HepG2 (cell line): ENCODE data around the gene DHFR. TPM values are rescaled to one million over a fixed set of nuclear protein-coding genes. Genes with fewer than 3 reads are reported as not detected.

Experiments
- DRAP1 ChIP-seq: IDR thresholded peaks from 2 replicates; pipeline ENCODE4 v1.6.1; 2016; ENCODE audit warnings: missing genetic modification reagents, missing compliant biosample characterization
- GABPA ChIP-seq, 2 experiments: IDR thresholded peaks; 2 replicates each; pipeline ENCODE4 v1.6.1; 2011 to 2016; ENCODE audit warnings: low read depth in 2 of 2, low read length in 1 of 2, missing biosample characterization in 1 of 2, missing genetic modification characterization in 1 of 2
- HNF1A ChIP-seq, 2 experiments: sonication (generic) in 1 of 2; formaldehyde crosslinking in 1 of 2; IDR thresholded peaks; 2 replicates each; pipeline versions ENCODE4 v1.4.0 to v1.6.1; 2016 to 2020; ENCODE audit warnings: borderline replicate concordance in 1 of 2, low read depth in 1 of 2, mild to moderate bottlenecking in 1 of 2, missing genetic modification reagents in 1 of 2
- PHF8 ChIP-seq: sonication (generic); formaldehyde crosslinking; IDR thresholded peaks from 2 replicates; pipeline ENCODE4 v1.5.0; 2020; ENCODE audit warnings: missing genetic modification reagents
- RAD21 ChIP-seq: fragments of 450-650 bp; formaldehyde crosslinking; IDR thresholded peaks from 2 replicates; pipeline ENCODE4 v1.5.0; 2020; ENCODE audit warnings: mild to moderate bottlenecking
- SKI ChIP-seq: fragments of 450-650 bp; IDR thresholded peaks from one replicate; pipeline ENCODE4 v1.6.1; 2018; ENCODE audit warnings: mild to moderate bottlenecking; ENCODE audit not compliant: partially characterized antibody
- TBX2 ChIP-seq: sonication (generic); formaldehyde crosslinking; IDR thresholded peaks from 2 replicates; pipeline ENCODE4 v1.5.0; 2020; ENCODE audit warnings: missing genetic modification reagents, mild to moderate bottlenecking, borderline replicate concordance
- TFE3 ChIP-seq: IDR thresholded peaks from 2 replicates; pipeline ENCODE4 v1.6.1; 2016
- YEATS2 ChIP-seq: sonication (generic); formaldehyde crosslinking; IDR thresholded peaks from 2 replicates; pipeline ENCODE4 v1.4.0; 2020; ENCODE audit warnings: missing genetic modification reagents, borderline replicate concordance
- ZFP36L1 ChIP-seq: sonication (generic); formaldehyde crosslinking; IDR thresholded peaks from 2 replicates; pipeline ENCODE4 v1.8.0; 2022; ENCODE audit warnings: mild to moderate bottlenecking, missing genetic modification reagents, moderate library complexity
- ZFP37 ChIP-seq: sonication (generic); formaldehyde crosslinking; IDR thresholded peaks from 2 replicates; pipeline ENCODE4 v1.4.0; 2020; ENCODE audit warnings: missing genetic modification reagents, borderline replicate concordance
- ZNF18 ChIP-seq: sonication (generic); formaldehyde crosslinking; IDR thresholded peaks from 2 replicates; pipeline ENCODE4 v1.8.0; 2022; ENCODE audit warnings: mild to moderate bottlenecking, missing genetic modification reagents; ENCODE audit not compliant: insufficient replicate concordance
- ZNF451 ChIP-seq: sonication (generic); formaldehyde crosslinking; IDR thresholded peaks from 2 replicates; pipeline ENCODE4 v1.5.0; 2020; ENCODE audit warnings: mild to moderate bottlenecking, missing genetic modification reagents
- ZNF558 ChIP-seq: sonication (generic); formaldehyde crosslinking; IDR thresholded peaks from 2 replicates; pipeline ENCODE4 v1.9.0; 2022; ENCODE audit warnings: mild to moderate bottlenecking, missing genetic modification reagents, borderline replicate concordance
- ZNF589 ChIP-seq: sonication (generic); formaldehyde crosslinking; conservative IDR thresholded peaks from 2 replicates; pipeline ENCODE4 v1.8.0; 2022; ENCODE audit warnings: mild to moderate bottlenecking, moderate library complexity, missing genetic modification reagents
- ZNF776 ChIP-seq: sonication (generic); formaldehyde crosslinking; IDR thresholded peaks from 2 replicates; pipeline ENCODE4 v1.4.0; 2020; ENCODE audit warnings: mild to moderate bottlenecking, missing genetic modification reagents
- ZNF891 ChIP-seq: sonication (generic); formaldehyde crosslinking; IDR thresholded peaks from 2 replicates; pipeline ENCODE4 v1.5.0; 2020; ENCODE audit warnings: mild to moderate bottlenecking, missing genetic modification reagents
- polyA plus RNA-seq, 8 experiments: library from polyadenylated mRNA; depleted of rRNA in 3 of 8; stranded (reverse) in 7 of 8; unstranded in 1 of 8; fragments of >200 nt; fragmentation: Illumina TruSeq in 4 of 8; extraction: Trizol in 4 of 8; gene quantifications; 2 replicates each; pipeline versions ENCODE4 v1.2.1 to v1.2.3, GENCODE V29; 2011 to 2016; ENCODE audit warnings: low read depth in 4 of 8, missing spikeins in 1 of 8, mixed read lengths in 1 of 8; ENCODE audit not compliant: insufficient read depth in 1 of 8
- total RNA-seq, 5 experiments: library from RNA; depleted of rRNA; stranded (reverse); fragments of >200 nt; fragmentation: Illumina TruSeq; extraction: Trizol; gene quantifications; 2 replicates each; pipeline ENCODE4 v1.2.3, GENCODE V29; 2016; ENCODE audit warnings: low read depth in 1 of 5

The DHFR gene
- total and polyA plus RNA-seq, 2 of the 13 experiments (the other 11 are each of a cell fraction or from before 2014, with no cell fraction given), result 22.8 to 59.0 TPM

GRCh38 chr5:80654391-80655230 is at the start of gene DHFR, which contains the start of gene MSH3 (continued):
- TF ChIP-seq DRAP1 (CRISPR knock-in tag) (peak; percentile 97), ZNF18 (no peak), ZNF558 (0 out of 2 replicates have a peak, but pooled peaks have one; percentile 39), SKI (peak; percentile 85), ZFP36L1 (peak; percentile 24; the same call in 1 of the 2 replicates), TBX2 (peak; percentile 55; the same call in 1 of the 2 replicates), PHF8 (CRISPR knock-in tag) (peak; percentile 94), ZNF451 (peak; percentile 54; the same call in 1 of the 2 replicates), GABPA (IDR thresholded peaks at IDR 0.05; ENCODE audit: low read depth, low read length) (peak; percentile 50; the same call in 1 of the 2 replicates), GABPA (CRISPR knock-in tag; IDR thresholded peaks at IDR 0.05; ENCODE audit: low read depth) (peak; percentile 87), YEATS2 (CRISPR knock-in tag) (peak; percentile 36), TFE3 (CRISPR knock-in tag) (0 out of 2 replicates have a peak, but pooled peaks have one; percentile 13), RAD21 (peak; percentile 35; the same call in 1 of the 2 replicates), HNF1A (IDR thresholded peaks at IDR 0.05; ENCODE audit: low read depth) (no peak), HNF1A (CRISPR knock-in tag; IDR thresholded peaks at IDR 0.05; ENCODE audit: borderline replicate concordance) (0 out of 2 replicates have a peak, but pooled peaks have one; percentile 38), ZNF891 (0 out of 2 replicates have a peak, but pooled peaks have one; percentile 64), ZNF589 (CRISPR knock-in tag) (no peak), ZNF776 (CRISPR knock-in tag) (no peak), ZFP37 (CRISPR knock-in tag) (no peak)
